DOHH2 (cell line): ENCODE results near the gene JMJD6.

Source experiments
- CTCF ChIP-seq: fragments of 200-600 bp; sonication (generic); IDR thresholded peaks from one replicate; pipeline ENCODE4 v1.5.1; 2014; ENCODE audit warnings: antibody characterized with exemption, mild to moderate bottlenecking, low read depth, low read length; ENCODE audit not compliant: poor library complexity, severe bottlenecking
- EZH2phosphoT487 ChIP-seq: fragments of 200-600 bp; sonication (generic); IDR thresholded peaks from 2 replicates; pipeline ENCODE4 v1.6.1; 2017; ENCODE audit warnings: borderline replicate concordance, mild to moderate bottlenecking, antibody characterized with exemption, low read length, moderate library complexity, mixed read lengths

GRCh38 chr17:76747716-76748363, 21.4 kb upstream of the JMJD6 start:
- TF ChIP-seq CTCF (no peak), EZH2phosphoT487 (no peak)
